Neural progenitor cell (in vitro differentiated cells): ENCODE data around the gene CYTH3. TPM values are rescaled to one million over a fixed set of nuclear protein-coding genes. Genes with fewer than 3 reads are reported as not detected.
"Not testable (repeated sequence)": the region's sequence is repeated elsewhere in the genome, so short reads cannot be mapped to it uniquely, and the experiment has no call there.

Source experiments
- DNase-seq: peaks from one replicate; pipeline ENCODE4 v3.0.0-alpha.2; 2016; ENCODE audit warnings: low spot score
- H2AFZ ChIP-seq: fragments of 200-600 bp; sonication (generic); replicated peaks from 2 replicates; pipeline ENCODE4 v1.6.1; 2016; ENCODE audit warnings: antibody characterized with exemption
- H3F3A ChIP-seq: fragments of 200-600 bp; sonication (generic); 2 replicates; pipeline ENCODE4 v1.6.1; 2016; ENCODE audit warnings: antibody characterized with exemption, low read depth
- H3K27ac ChIP-seq: fragments of 200-600 bp; sonication (generic); 2 replicates; pipeline ENCODE4 v1.5.1; 2016; ENCODE audit warnings: mild to moderate bottlenecking
- H3K27me3 ChIP-seq: fragments of 200-600 bp; sonication (generic); 2 replicates; pipeline ENCODE4 v1.6.1; 2016; ENCODE audit warnings: mild to moderate bottlenecking, moderate library complexity
- H3K36me3 ChIP-seq: fragments of 200-600 bp; sonication (generic); 2 replicates; pipeline ENCODE4 v1.5.1; 2016
- H3K4me1 ChIP-seq: fragments of 200-600 bp; sonication (generic); 2 replicates; pipeline ENCODE4 v1.6.1; 2016; ENCODE audit warnings: mixed run types
- H3K4me2 ChIP-seq: fragments of 200-600 bp; sonication (generic); 2 replicates; pipeline ENCODE4 v1.6.1; 2016
- H3K4me3 ChIP-seq: fragments of 200-600 bp; sonication (generic); 2 replicates; pipeline ENCODE4 v1.5.1; 2016
- H3K79me2 ChIP-seq: fragments of 200-600 bp; sonication (generic); 2 replicates; pipeline ENCODE4 v1.6.1; 2016; ENCODE audit warnings: low read depth
- H3K9ac ChIP-seq: fragments of 200-600 bp; sonication (generic); 2 replicates; pipeline ENCODE4 v1.6.1; 2016
- H3K9me3 ChIP-seq: fragments of 200-600 bp; sonication (generic); 2 replicates; pipeline ENCODE4 v1.5.1; 2016; ENCODE audit warnings: low read depth
- H4K20me1 ChIP-seq: fragments of 200-600 bp; sonication (generic); 2 replicates; pipeline ENCODE4 v1.6.1; 2016; ENCODE audit warnings: low read depth
- H3K27ac Mint-ChIP-seq: 3 replicates; pipeline ENCODE4 v1.8.0; 2021; ENCODE audit warnings: mixed read lengths
- H3K27me3 Mint-ChIP-seq: 2 replicates; pipeline ENCODE4 v1.8.0; 2022; ENCODE audit warnings: low read depth, mild to moderate bottlenecking, inconsistent platforms, moderate library complexity, mixed read lengths; ENCODE audit not compliant: insufficient read depth
- H3K36me3 Mint-ChIP-seq: 3 replicates; pipeline ENCODE4 v1.8.0; 2021; ENCODE audit warnings: mixed read lengths
- H3K4me1 Mint-ChIP-seq: 3 replicates; pipeline ENCODE4 v1.8.0; 2021; ENCODE audit warnings: mixed read lengths
- H3K4me3 Mint-ChIP-seq: 3 replicates; pipeline ENCODE4 v1.8.0; 2021; ENCODE audit warnings: mild to moderate bottlenecking, moderate library complexity, mixed read lengths
- H3K9me3 Mint-ChIP-seq: 3 replicates; pipeline ENCODE4 v1.8.0; 2020; ENCODE audit warnings: mixed read lengths
- EZH2 ChIP-seq: fragments of 200-600 bp; sonication (generic); IDR thresholded peaks from 2 replicates; pipeline ENCODE4 v1.6.1; 2017; ENCODE audit warnings: antibody characterized with exemption, mild to moderate bottlenecking, moderate library complexity
- EZH2phosphoT487 ChIP-seq: fragments of 200-600 bp; sonication (generic); IDR thresholded peaks from 2 replicates; pipeline ENCODE4 v1.6.1; 2017; ENCODE audit warnings: antibody characterized with exemption
- total RNA-seq: library from RNA; depleted of rRNA; stranded (reverse); fragments of >200 nt; gene quantifications from 2 replicates; pipeline ENCODE4 v1.2.3, GENCODE V29; 2015; ENCODE audit warnings: low replicate concordance
- TF ChIP-seq, protein P1 (sequence below): fragments of 200-600 bp; sonication (generic); IDR thresholded peaks from 2 replicates; pipeline ENCODE4 v1.5.1; 2017; ENCODE audit warnings: antibody characterized with exemption, mild to moderate bottlenecking

CYTH3 gene
- total RNA-seq, 1 donor from 2014 or later = 10.9 TPM

DNA sequence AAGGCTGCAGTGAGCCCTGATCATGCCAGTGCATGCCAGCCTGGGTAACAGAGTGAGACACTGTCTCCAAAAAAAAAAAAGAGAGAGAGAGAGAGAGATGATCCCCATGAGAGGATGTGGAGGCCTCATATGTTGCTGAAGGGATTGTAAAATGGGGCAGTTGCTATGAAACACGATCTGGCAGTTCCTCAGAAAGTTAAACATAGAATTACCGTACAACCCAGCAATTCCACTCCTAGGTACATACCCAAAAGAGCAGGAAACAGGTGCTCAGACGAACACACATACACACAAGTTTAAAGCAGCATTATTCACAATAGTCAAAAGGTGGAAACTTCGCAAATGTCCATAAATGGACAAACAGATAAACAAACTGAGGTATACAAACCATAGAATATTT, 27.4 kb upstream of the CYTH3 start:
- no peaks in the 10 kb centered on the region for H3K4me1 ChIP-seq

DNA sequence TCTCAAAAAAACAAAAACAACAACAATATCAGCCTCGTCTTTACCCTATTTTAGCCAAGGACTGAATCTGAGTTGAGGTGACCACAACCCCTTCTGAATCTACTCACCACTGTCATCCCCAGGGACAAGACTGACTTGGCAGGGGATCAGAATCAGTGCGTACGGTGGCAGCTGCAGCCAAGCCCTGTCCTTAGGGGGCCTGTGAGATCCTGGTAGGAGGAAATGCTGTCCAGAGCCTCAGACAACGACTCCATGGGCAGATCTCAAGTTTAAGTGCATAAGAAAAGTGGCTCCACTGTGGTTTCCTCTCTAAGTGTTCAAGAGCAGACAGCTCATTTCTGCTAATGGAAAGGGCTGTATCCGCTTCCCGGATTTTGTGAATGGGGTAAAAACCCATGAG, 22.4 kb upstream of the CYTH3 start:
- Histone ChIP-seq H3K79me2 (no peaks in the 10 kb centered on the region), H3F3A (no peaks in the 10 kb centered on the region), H3K4me1 (no peaks in the 10 kb centered on the region), H4K20me1 (no peaks in the 10 kb centered on the region), H3K9me3 (no peaks in the 10 kb centered on the region), H3K27me3 (no peaks in the 10 kb centered on the region), H3K27ac (no peak overlapping the region), H2AFZ (no peak overlapping the region), H3K4me3 (no peak overlapping the region), H3K36me3 (no peaks in the 10 kb centered on the region), H3K4me2 (no peak overlapping the region), H3K9ac (no peak overlapping the region)
- no peaks in the 10 kb centered on the region for H3K27me3 Mint-ChIP-seq
- H3K9me3 Mint-ChIP-seq = peaks cover 3% of the 10 kb centered on the region
- no peak overlapping the region for H3K4me3 Mint-ChIP-seq
- no peaks in the 10 kb centered on the region for H3K4me1 Mint-ChIP-seq
- H3K27ac Mint-ChIP-seq = peak overlapping the region; percentile 42
- no peak for DNase-seq
- TF ChIP-seq, protein P1, sequence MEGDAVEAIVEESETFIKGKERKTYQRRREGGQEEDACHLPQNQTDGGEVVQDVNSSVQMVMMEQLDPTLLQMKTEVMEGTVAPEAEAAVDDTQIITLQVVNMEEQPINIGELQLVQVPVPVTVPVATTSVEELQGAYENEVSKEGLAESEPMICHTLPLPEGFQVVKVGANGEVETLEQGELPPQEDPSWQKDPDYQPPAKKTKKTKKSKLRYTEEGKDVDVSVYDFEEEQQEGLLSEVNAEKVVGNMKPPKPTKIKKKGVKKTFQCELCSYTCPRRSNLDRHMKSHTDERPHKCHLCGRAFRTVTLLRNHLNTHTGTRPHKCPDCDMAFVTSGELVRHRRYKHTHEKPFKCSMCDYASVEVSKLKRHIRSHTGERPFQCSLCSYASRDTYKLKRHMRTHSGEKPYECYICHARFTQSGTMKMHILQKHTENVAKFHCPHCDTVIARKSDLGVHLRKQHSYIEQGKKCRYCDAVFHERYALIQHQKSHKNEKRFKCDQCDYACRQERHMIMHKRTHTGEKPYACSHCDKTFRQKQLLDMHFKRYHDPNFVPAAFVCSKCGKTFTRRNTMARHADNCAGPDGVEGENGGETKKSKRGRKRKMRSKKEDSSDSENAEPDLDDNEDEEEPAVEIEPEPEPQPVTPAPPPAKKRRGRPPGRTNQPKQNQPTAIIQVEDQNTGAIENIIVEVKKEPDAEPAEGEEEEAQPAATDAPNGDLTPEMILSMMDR = no peak
- no peak for TF ChIP-seq EZH2
- no peaks in the 10 kb centered on the region for H3K36me3 Mint-ChIP-seq

More for the DNA sequence above, 27.4 kb upstream of the CYTH3 start:
- Histone ChIP-seq H3F3A (no peaks in the 10 kb centered on the region), H4K20me1 (no peaks in the 10 kb centered on the region), H3K4me2 (no peak overlapping the region), H3K4me3 (no peak overlapping the region), H2AFZ (no peak overlapping the region), H3K36me3 (no peaks in the 10 kb centered on the region), H3K9ac (no peak overlapping the region), H3K27ac (no peak overlapping the region), H3K27me3 (no peaks in the 10 kb centered on the region), H3K9me3 (no peaks in the 10 kb centered on the region), H3K79me2 (no peaks in the 10 kb centered on the region)
- no peak overlapping the region for H3K4me3 Mint-ChIP-seq
- DNase-seq = no peak
- H3K27me3 Mint-ChIP-seq = no peaks in the 10 kb centered on the region
- TF ChIP-seq, protein P1 = no peak
- TF ChIP-seq EZH2phosphoT487 (no peak), EZH2 (no peak)
- no peaks in the 10 kb centered on the region for H3K4me1 Mint-ChIP-seq
- H3K36me3 Mint-ChIP-seq = no peaks in the 10 kb centered on the region
- H3K27ac Mint-ChIP-seq = no peak overlapping the region
- peaks cover 3% of the 10 kb centered on the region for H3K9me3 Mint-ChIP-seq

DNA sequence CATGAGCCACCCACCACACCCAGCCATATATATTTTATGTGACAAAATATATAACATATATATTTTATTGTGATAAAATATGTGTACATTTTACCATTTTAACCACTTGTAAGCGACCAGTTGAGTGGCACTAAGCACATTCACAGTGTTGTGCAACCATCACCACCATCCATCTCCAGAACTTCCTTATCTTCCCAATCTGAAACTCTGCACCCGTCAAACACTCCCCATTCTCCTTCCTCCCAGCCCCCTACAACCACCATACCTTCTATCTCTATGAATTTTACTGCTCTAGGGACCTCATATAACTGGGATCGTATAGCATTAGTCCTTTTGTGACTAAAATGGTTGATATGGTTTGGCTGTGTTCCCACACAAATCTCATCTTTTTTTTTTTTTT, 20.8 kb upstream of the CYTH3 start:
- Mint-ChIP-seq H3K27ac (no peak overlapping the region), H3K36me3 (no peaks in the 10 kb centered on the region), H3K27me3 (peaks cover 2% of the 10 kb centered on the region), H3K9me3 (peaks cover 3% of the 10 kb centered on the region), H3K4me1 (no peaks in the 10 kb centered on the region), H3K4me3 (no peak overlapping the region)
- Histone ChIP-seq H3K4me2 (no peak overlapping the region), H3K79me2 (no peaks in the 10 kb centered on the region), H3K4me3 (no peak overlapping the region), H2AFZ (no peak overlapping the region), H4K20me1 (no peaks in the 10 kb centered on the region), H3K36me3 (no peaks in the 10 kb centered on the region), H3K9ac (no peak overlapping the region), H3K9me3 (no peaks in the 10 kb centered on the region), H3F3A (no peaks in the 10 kb centered on the region), H3K27me3 (no peaks in the 10 kb centered on the region), H3K27ac (no peak overlapping the region), H3K4me1 (no peaks in the 10 kb centered on the region)
- TF ChIP-seq, protein P1 = no peak
- TF ChIP-seq EZH2phosphoT487 (no peak), EZH2 (no peak)
- DNase-seq = no peak

DNA sequence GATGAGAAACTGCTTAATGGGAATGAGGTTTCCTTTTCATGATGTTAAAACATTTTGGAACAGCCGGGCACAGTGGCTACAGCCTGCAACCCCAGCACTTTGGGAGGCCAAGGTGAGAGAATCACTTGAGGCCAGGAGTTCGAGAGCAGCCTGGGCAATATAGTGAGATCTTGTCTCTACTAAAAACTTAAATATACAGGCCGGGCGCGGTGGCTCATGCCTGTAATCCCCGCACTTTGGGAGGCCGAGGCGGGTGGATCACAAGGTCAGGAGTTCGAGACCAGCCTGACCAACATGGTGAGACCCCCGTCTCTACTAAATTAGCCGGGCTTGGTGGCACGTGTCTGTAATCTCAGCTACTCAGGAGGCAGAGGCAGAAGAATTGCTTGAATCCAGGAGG, 19.5 kb upstream of the CYTH3 start:
- not testable (repeated sequence) for H3K9me3 ChIP-seq, H3K4me2 ChIP-seq, H3K4me3 Mint-ChIP-seq, H3K9me3 Mint-ChIP-seq, H3K36me3 ChIP-seq, H3K79me2 ChIP-seq, H4K20me1 ChIP-seq, H3K27ac ChIP-seq, H3K36me3 Mint-ChIP-seq, H2AFZ ChIP-seq, H3K27me3 Mint-ChIP-seq, H3K4me1 Mint-ChIP-seq, H3K4me3 ChIP-seq, H3F3A ChIP-seq, DNase-seq, H3K27me3 ChIP-seq, H3K9ac ChIP-seq, H3K4me1 ChIP-seq, H3K27ac Mint-ChIP-seq
